GM12878 (cell line): ENCODE data around the gene TGM6. TPM values are rescaled to one million over a fixed set of nuclear protein-coding genes. Genes with fewer than 3 reads are reported as not detected.

Experiments
- FOS ChIP-seq: IDR thresholded peaks from 3 replicates; pipeline ENCODE4 v1.6.1; 2011; ENCODE audit warnings: borderline replicate concordance; ENCODE audit not compliant: insufficient read length; ENCODE audit errors: extremely low read depth
- IRF3 ChIP-seq: fragments of 450-650 bp; IDR thresholded peaks from 2 replicates; pipeline ENCODE4 v1.6.1; 2014; ENCODE audit warnings: mild to moderate bottlenecking
- MAX ChIP-seq: IDR thresholded peaks from 2 replicates; pipeline ENCODE4 v1.6.1; 2012; ENCODE audit warnings: low read depth, low read length, improper control_type of control experiment
- TCF3 ChIP-seq: IDR thresholded peaks from 2 replicates; pipeline ENCODE4 v1.6.1; 2012; ENCODE audit warnings: low read depth, mild to moderate bottlenecking, low read length, borderline replicate concordance; ENCODE audit not compliant: insufficient read depth
- USF1 ChIP-seq: IDR thresholded peaks from 2 replicates; pipeline ENCODE4 v1.6.1; 2011; ENCODE audit warnings: borderline replicate concordance, low read depth, mild to moderate bottlenecking, moderate library complexity, mixed read lengths, low read length; ENCODE audit not compliant: insufficient read depth; ENCODE audit errors: extremely low read length
- YY1 ChIP-seq: IDR thresholded peaks from 2 replicates; pipeline ENCODE4 v1.6.1; 2011; ENCODE audit warnings: low read depth, mild to moderate bottlenecking, low read length
- ZNF24 ChIP-seq: fragments of 450-650 bp; IDR thresholded peaks from 2 replicates; pipeline ENCODE4 v1.6.1; 2017; ENCODE audit warnings: antibody characterized with exemption, mild to moderate bottlenecking
- polyA plus RNA-seq, 11 experiments: library from polyadenylated mRNA; depleted of rRNA in 4 of 11; unstranded in 6 of 11; stranded (reverse) in 5 of 11; fragments of >200 nt; fragmentation: Nextera tagmentation in 4 of 11; fragmentation: Illumina TruSeq in 1 of 11; extraction: Ambion mirVana in 4 of 11; extraction: Trizol in 1 of 11; gene quantifications; 1 replicate in 1 of 11; 2 replicates in 10 of 11; pipeline versions ENCODE4 v1.2.1 to v1.2.3, GENCODE V29; 2011 to 2016; ENCODE audit warnings: inconsistent platforms in 2 of 11, missing spikeins in 2 of 11, low read depth in 1 of 11
- total RNA-seq, 4 experiments: library from RNA; depleted of rRNA in 3 of 4; stranded (reverse); fragments of >200 nt in 3 of 4; fragmentation: Illumina TruSeq in 1 of 4; extraction: Trizol in 1 of 4; gene quantifications; 2 replicates each; pipeline versions ENCODE4 v1.2.1 to v1.2.3, GENCODE V29; 2013 to 2021
- TF ChIP-seq, protein P1 (sequence below): fragments of 450-650 bp; IDR thresholded peaks from 2 replicates; pipeline ENCODE4 v1.6.1; 2017; ENCODE audit warnings: borderline replicate concordance
- TF ChIP-seq, protein P2 (sequence below): IDR thresholded peaks from 2 replicates; pipeline ENCODE4 v1.6.1; 2011; ENCODE audit warnings: low read depth, low read length, improper control_type of control experiment, borderline replicate concordance

TGM6 gene
- total and polyA plus RNA-seq, 10 of the 15 experiments (the other 5 are each of a cell fraction or from before 2014, with no cell fraction given): not detected

DNA sequence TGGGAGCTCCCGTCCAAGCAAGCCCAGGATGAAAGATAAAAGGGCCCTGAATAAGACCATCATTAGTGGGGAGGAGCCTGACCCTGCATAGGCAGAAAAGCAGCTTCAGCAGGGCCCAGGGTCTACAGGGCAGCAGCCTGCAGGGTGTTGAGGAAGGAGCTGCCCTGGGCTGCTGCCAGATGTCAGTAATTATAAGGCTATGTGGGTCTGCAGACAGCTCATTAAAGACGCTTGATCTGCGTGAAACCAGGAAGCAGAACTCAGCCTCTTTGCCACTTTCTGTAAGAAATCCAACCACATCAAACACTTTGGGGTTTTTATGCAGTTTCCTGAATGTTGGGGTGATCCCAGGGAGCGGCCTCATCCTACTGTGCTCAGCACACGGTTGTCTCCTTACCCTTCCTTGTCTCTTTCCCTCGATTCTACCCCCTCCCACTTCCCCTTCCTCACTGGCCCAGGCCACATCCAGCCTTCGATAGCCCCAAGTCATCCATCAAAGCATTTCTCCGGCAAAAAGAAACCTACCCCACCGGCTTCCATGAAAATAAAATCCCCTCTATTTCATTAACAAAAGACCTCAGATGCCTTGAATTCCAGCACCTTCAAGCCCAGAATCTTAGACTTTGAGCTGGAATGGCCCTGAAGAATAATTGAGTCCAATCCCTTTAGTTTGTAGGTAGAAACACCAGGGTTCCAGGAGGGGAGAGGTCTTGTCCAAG is 1.0 kb upstream of the TGM6 start (continued):
- TF ChIP-seq, protein P1, sequence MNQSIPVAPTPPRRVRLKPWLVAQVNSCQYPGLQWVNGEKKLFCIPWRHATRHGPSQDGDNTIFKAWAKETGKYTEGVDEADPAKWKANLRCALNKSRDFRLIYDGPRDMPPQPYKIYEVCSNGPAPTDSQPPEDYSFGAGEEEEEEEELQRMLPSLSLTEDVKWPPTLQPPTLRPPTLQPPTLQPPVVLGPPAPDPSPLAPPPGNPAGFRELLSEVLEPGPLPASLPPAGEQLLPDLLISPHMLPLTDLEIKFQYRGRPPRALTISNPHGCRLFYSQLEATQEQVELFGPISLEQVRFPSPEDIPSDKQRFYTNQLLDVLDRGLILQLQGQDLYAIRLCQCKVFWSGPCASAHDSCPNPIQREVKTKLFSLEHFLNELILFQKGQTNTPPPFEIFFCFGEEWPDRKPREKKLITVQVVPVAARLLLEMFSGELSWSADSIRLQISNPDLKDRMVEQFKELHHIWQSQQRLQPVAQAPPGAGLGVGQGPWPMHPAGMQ: no peak
- TF ChIP-seq TCF3 (no peak), MAX (no peak), IRF3 (no peak), USF1 (no peak), YY1 (no peak), FOS (no peak), ZNF24 (no peak)
- TF ChIP-seq, protein P2, sequence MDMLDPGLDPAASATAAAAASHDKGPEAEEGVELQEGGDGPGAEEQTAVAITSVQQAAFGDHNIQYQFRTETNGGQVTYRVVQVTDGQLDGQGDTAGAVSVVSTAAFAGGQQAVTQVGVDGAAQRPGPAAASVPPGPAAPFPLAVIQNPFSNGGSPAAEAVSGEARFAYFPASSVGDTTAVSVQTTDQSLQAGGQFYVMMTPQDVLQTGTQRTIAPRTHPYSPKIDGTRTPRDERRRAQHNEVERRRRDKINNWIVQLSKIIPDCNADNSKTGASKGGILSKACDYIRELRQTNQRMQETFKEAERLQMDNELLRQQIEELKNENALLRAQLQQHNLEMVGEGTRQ: no peak
